K562 (cell line): ENCODE results near the gene ARHGAP30. TPM values are rescaled to one million over a fixed set of nuclear protein-coding genes. Genes with fewer than 3 reads are reported as not detected.

Experiments
- ATAC-seq: fragments of 200-7000 bp; cut with Tn5 transposase; 3 replicates; pipeline ENCODE4 v1.9.1; 2020; ENCODE audit warnings: moderate library complexity
- BruUV-seq: library from RNA; stranded (reverse); fragments of 400-500 nt; replicated peaks from 2 replicates; lab custom pipeline; 2021; lab: Mats Ljungman, UMichigan
- CTCF ChIA-PET: fragments of 300-600 bp; formaldehyde crosslinking; extraction: SDS; loops from one replicate; lab custom pipeline; 2021; ENCODE audit warnings: low intra/inter-chr PET ratio; lab: Yijun Ruan, JAX
- POLR2A ChIA-PET: fragments of 300-600, 350-650 bp; sonication (Branson Sonifier 250); formaldehyde crosslinking; extraction: SDS; loops from one replicate; lab custom pipeline; 2021; ENCODE audit warnings: antibody characterized with exemption, inconsistent platforms; lab: Yijun Ruan, JAX
- DNase-seq, 4 experiments: peaks; one replicate each; pipeline versions ENCODE4 v3.0.0 to v3.0.0-alpha.2; 2011 to 2018; ENCODE audit warnings: low spot score in 3 of 4, mixed read lengths in 3 of 4; ENCODE audit errors: extremely low read depth in 1 of 4
- FAIRE-seq: peaks from 2 replicates; lab custom pipeline; 2011; peaks lifted over from hg19 to GRCh38; lab: Jason Lieb, UNC
- H2AFZ ChIP-seq: 2 replicates; pipeline ENCODE4 v1.6.0; 2011; ENCODE audit warnings: low read depth, low read length, control low read depth, inconsistent platforms
- H3K27ac ChIP-seq: fragments of 200-600 bp; 3 replicates; pipeline ENCODE4 v1.8.0; 2011; ENCODE audit warnings: low read depth, mild to moderate bottlenecking, control low read depth, inconsistent platforms, low read length, moderate library complexity, mixed read lengths; ENCODE audit errors: extremely low read depth
- H3K27me3 ChIP-seq, 2 experiments: fragments of 300-600 bp in 1 of 2; 2 replicates in 1 of 2; 3 replicates in 1 of 2; pipeline versions ENCODE4 v1.6.0 to v1.8.0; 2011; ENCODE audit warnings: inconsistent platforms in 2 of 2, low read length in 2 of 2, mild to moderate bottlenecking in 1 of 2, mixed read lengths in 1 of 2, moderate library complexity in 1 of 2; ENCODE audit not compliant: control insufficient read depth in 2 of 2, insufficient read depth in 2 of 2
- H3K36me3 ChIP-seq: fragments of 300-600 bp; 3 replicates; pipeline ENCODE4 v1.8.0; 2011; ENCODE audit warnings: mild to moderate bottlenecking, low read length, inconsistent platforms; ENCODE audit not compliant: control insufficient read depth, insufficient read depth
- H3K4me1 ChIP-seq, 2 experiments: fragments of 200-600 bp in 1 of 2; replicated peaks in 1 of 2; 2 replicates in 1 of 2; 3 replicates in 1 of 2; pipeline versions ENCODE4 v1.5.1 to v1.8.0; 2011; ENCODE audit warnings: inconsistent platforms in 2 of 2, low read length in 2 of 2, mild to moderate bottlenecking in 1 of 2, mixed read lengths in 1 of 2, moderate library complexity in 1 of 2; ENCODE audit not compliant: control insufficient read depth in 2 of 2, insufficient read depth in 2 of 2
- H3K4me2 ChIP-seq: 2 replicates; pipeline ENCODE4 v1.6.1; 2011; ENCODE audit warnings: low read length, control low read depth, inconsistent platforms, mixed read lengths; ENCODE audit not compliant: insufficient read depth
- H3K4me3 ChIP-seq: fragments of 200-600 bp; sonication (generic), shearing (Covaris generic); 2 replicates; pipeline ENCODE4 v1.5.1; 2016; ENCODE audit warnings: control low read depth, inconsistent platforms
- H3K79me2 ChIP-seq: fragments of 200-600 bp; 3 replicates; pipeline ENCODE4 v1.8.0; 2011; ENCODE audit warnings: low read length, inconsistent platforms; ENCODE audit not compliant: control insufficient read depth, insufficient read depth
- H3K9ac ChIP-seq, 2 experiments: 2 replicates each; pipeline versions ENCODE4 v1.6.0 to v1.6.1; 2011; ENCODE audit warnings: low read depth in 2 of 2, low read length in 2 of 2, control low read depth in 1 of 2, inconsistent platforms in 1 of 2, mild to moderate bottlenecking in 1 of 2, mixed read lengths in 1 of 2; ENCODE audit not compliant: insufficient read depth in 1 of 2
- H3K9me1 ChIP-seq: one replicate; pipeline ENCODE4 v1.6.0; 2011; ENCODE audit warnings: inconsistent platforms, mild to moderate bottlenecking, low read length, moderate library complexity; ENCODE audit not compliant: control insufficient read depth, insufficient read depth
- H3K9me3 ChIP-seq: replicated peaks from 2 replicates; pipeline ENCODE4 v1.5.1; 2011; ENCODE audit warnings: low read depth, low read length, inconsistent platforms; ENCODE audit not compliant: control insufficient read depth, insufficient read depth
- H4K20me1 ChIP-seq: replicated peaks from 2 replicates; pipeline ENCODE4 v1.6.1; 2011; ENCODE audit warnings: low read length, inconsistent platforms, mixed read lengths; ENCODE audit not compliant: control insufficient read depth, insufficient read depth
- ARID3A ChIP-seq: IDR thresholded peaks from 2 replicates; pipeline ENCODE4 v1.6.1; 2012; ENCODE audit warnings: low read depth, low read length, improper control_type of control experiment, borderline replicate concordance
- CBX5 ChIP-seq: IDR thresholded peaks from 2 replicates; pipeline ENCODE4 v1.6.1; 2014; ENCODE audit warnings: low read depth, borderline replicate concordance
- CHD1 ChIP-seq: fragments of 200-600 bp; sonication (generic); IDR thresholded peaks from one replicate; pipeline ENCODE4 v1.6.1; 2012; ENCODE audit warnings: mild to moderate bottlenecking, moderate library complexity, low read length, inconsistent platforms
- CREB3L1 ChIP-seq: fragments of 450-650 bp; IDR thresholded peaks from 2 replicates; pipeline ENCODE4 v1.6.1; 2014; ENCODE audit warnings: low read depth, mild to moderate bottlenecking, moderate library complexity, borderline replicate concordance
- FUS ChIP-seq: fragments of 200-400 bp; formaldehyde crosslinking; optimal IDR thresholded peaks from 2 replicates; pipeline ENCODE3; 2017; ENCODE audit warnings: low read depth, low read length
- MCM2 ChIP-seq: fragments of 450-650 bp; IDR thresholded peaks from 2 replicates; pipeline ENCODE4 v1.6.1; 2017; ENCODE audit warnings: low read depth, mild to moderate bottlenecking
- MCM3 ChIP-seq: fragments of 450-650 bp; IDR thresholded peaks from 2 replicates; pipeline ENCODE4 v1.6.1; 2016
- MEF2D ChIP-seq: conservative IDR thresholded peaks from 2 replicates; pipeline ENCODE4 v1.6.1; 2016; ENCODE audit warnings: low read depth, missing genetic modification characterization, missing compliant biosample characterization
- MYBL2 ChIP-seq, 2 experiments: fragments of 450-650 bp in 1 of 2; sonication (generic) in 1 of 2; formaldehyde crosslinking in 1 of 2; IDR thresholded peaks; 2 replicates each; pipeline versions ENCODE4 v1.6.1 to v1.8.1; 2017 to 2022; ENCODE audit warnings: borderline replicate concordance in 1 of 2, inconsistent platforms in 1 of 2, low read depth in 1 of 2, mild to moderate bottlenecking in 1 of 2, missing genetic modification reagents in 1 of 2, moderate library complexity in 1 of 2
- RERE ChIP-seq: sonication (generic); formaldehyde crosslinking; IDR thresholded peaks from 2 replicates; pipeline ENCODE4 v1.8.0; 2023; ENCODE audit warnings: missing genetic modification reagents, mild to moderate bottlenecking, borderline replicate concordance
- SRSF7 ChIP-seq: fragments of 200-400 bp; formaldehyde crosslinking; optimal IDR thresholded peaks from 2 replicates; pipeline ENCODE3; 2017; ENCODE audit warnings: mild to moderate bottlenecking, low read depth, low read length
- ZNF583 ChIP-seq: fragments of 250-450 bp; sonication (Bioruptor Pico); IDR thresholded peaks from 2 replicates; pipeline ENCODE4 v1.4.0; 2020
- ZZZ3 ChIP-seq: fragments of 450-650 bp; IDR thresholded peaks from 2 replicates; pipeline ENCODE4 v1.6.1; 2016; ENCODE audit warnings: antibody characterized with exemption, mild to moderate bottlenecking, moderate library complexity
- WGBS: fragments of 100-300 bp; shearing (Covaris generic); methylation state at CpG from one replicate; pipeline ENCODE4 v1.1.6; 2016; ENCODE audit warnings: low coverage, mixed read lengths; ENCODE audit not compliant: insufficient coverage; ENCODE audit errors: missing lambda C conversion rate; 5-methylcytosine and 5-hydroxymethylcytosine counted together
- in situ Hi-C: fragments of 300-500 bp; cut with MboI; formaldehyde crosslinking; loops from 4 replicates; pipeline ENCODE4 v1.15.0; 2018; ENCODE audit warnings: inconsistent platforms, mixed read lengths
- intact Hi-C: fragments of 100-400 bp; cut with micrococcal nuclease; formaldehyde crosslinking; loops from 2 replicates; pipeline ENCODE4 v1.14.2; 2022
- polyA plus RNA-seq, 8 experiments: library from polyadenylated mRNA; depleted of rRNA in 4 of 8; stranded (reverse) in 5 of 8; unstranded in 3 of 8; fragments of >200 nt; fragmentation: Nextera tagmentation in 2 of 8; fragmentation: Illumina TruSeq in 1 of 8; extraction: Ambion mirVana in 2 of 8; extraction: Trizol in 1 of 8; gene quantifications; 2 replicates each; pipeline versions ENCODE4 v1.2.1 to v1.2.3, GENCODE V29; 2011 to 2014; ENCODE audit warnings: inconsistent platforms in 1 of 8, missing spikeins in 1 of 8
- total RNA-seq, 7 experiments: library from RNA; depleted of rRNA in 6 of 7; stranded (reverse); fragments of >200 nt in 6 of 7; fragmentation: Illumina TruSeq in 2 of 7; extraction: Trizol in 2 of 7; gene quantifications; 2 replicates each; pipeline versions ENCODE4 v1.2.1 to v1.2.3, GENCODE V29; 2011 to 2021; ENCODE audit warnings: low replicate concordance in 1 of 7

ARHGAP30 gene
- total and polyA plus RNA-seq, 9 of the 15 experiments (the other 6 are each of a cell fraction or from before 2014, with no cell fraction given) = 0.01 to 0.73 (median 0.12) TPM

GRCh38 chr1:161012420-161012819 is 57.3 kb downstream of the ARHGAP30 start:
- BruUV-seq = no TSS peak
- ChIA-PET POLR2A (interaction anchor here (0.7 to 2.6 kb wide), 5 partner anchors 19 to 141 kb away, joined by 3 to 18 read pairs (median 4); partner anchors contain the start of genes UFC1 and USF1), CTCF (no interaction called here)
- intact Hi-C loops = no loop called here
- in situ Hi-C loops = no loop called here
- Histone ChIP-seq H3K9me1 (no peaks in the 10 kb centered on the region), H3K27ac (peak overlapping the region; percentile 100), H4K20me1 (no peaks in the 10 kb centered on the region), H3K27me3 (no peaks in the 10 kb centered on the region), H3K4me2 (peak overlapping the region; percentile 88; the same call in 1 of the 2 replicates), H2AFZ (no peak overlapping the region), H3K9ac (peak overlapping the region in 1 of 2 experiments; percentile 95; a peak in 2 of 4 replicates), H3K36me3 (peaks cover 9% of the 10 kb centered on the region), H3K4me3 (no peak overlapping the region), H3K4me1 (peaks cover 44 to 49% of the 10 kb centered on the region in 2 experiments), H3K9me3 (no peaks in the 10 kb centered on the region), H3K79me2 (peaks cover 87% of the 10 kb centered on the region)
- WGBS = 59% methylated on average over 3 of the region's 3 CpGs
- ATAC-seq = no peak
- no peak for FAIRE-seq
- DNase-seq = no peak
- TF ChIP-seq FUS (no peak), CHD1 (no peak), CREB3L1 (no peak), ARID3A (no peak), RERE (CRISPR knock-in tag) (no peak), ZZZ3 (no peak), MCM2 (no peak), CBX5 (no peak), MYBL2 (IDR thresholded peaks at IDR 0.05; ENCODE audit: low read depth) (no peak), MYBL2 (CRISPR knock-in tag; IDR thresholded peaks at IDR 0.05; ENCODE audit: borderline replicate concordance) (no peak), SRSF7 (no peak), MEF2D (tag) (no peak), ZNF583 (CRISPR knock-in tag) (no peak), MCM3 (no peak)
